GM10266 (cell line): ENCODE results near the gene DYDC2.

ENCODE experiments used
- DNase-seq: peaks from one replicate; pipeline ENCODE4 v3.0.0; 2012; ENCODE audit errors: extremely low spot score
- TF ChIP-seq, protein P1 (sequence below): IDR thresholded peaks from 2 replicates; pipeline ENCODE4 v1.5.1; 2012; ENCODE audit warnings: mild to moderate bottlenecking, low read depth; ENCODE audit not compliant: control insufficient read depth, insufficient read depth; ENCODE audit errors: missing control alignments

DYDC2 gene

DNA sequence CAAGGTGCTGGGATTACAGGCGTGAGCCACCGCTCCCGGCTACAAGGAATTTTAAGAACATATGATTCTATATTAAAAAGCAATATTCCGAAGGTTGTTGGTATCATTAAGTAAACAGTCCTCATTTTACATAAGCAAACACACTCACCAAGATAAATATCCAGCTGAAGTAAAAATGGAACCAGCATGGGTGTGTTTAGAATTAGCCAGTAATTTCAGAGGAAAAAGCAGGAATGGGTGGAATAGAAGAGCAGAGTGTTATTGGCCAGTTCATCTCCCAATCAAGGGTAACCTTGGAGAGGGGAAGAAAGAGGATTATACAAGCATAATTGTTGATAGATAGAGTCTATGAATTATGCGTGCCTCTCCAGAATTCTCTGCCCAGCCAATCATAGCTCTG lies 35.4 kb upstream of the DYDC2 start:
- TF ChIP-seq, protein P1, sequence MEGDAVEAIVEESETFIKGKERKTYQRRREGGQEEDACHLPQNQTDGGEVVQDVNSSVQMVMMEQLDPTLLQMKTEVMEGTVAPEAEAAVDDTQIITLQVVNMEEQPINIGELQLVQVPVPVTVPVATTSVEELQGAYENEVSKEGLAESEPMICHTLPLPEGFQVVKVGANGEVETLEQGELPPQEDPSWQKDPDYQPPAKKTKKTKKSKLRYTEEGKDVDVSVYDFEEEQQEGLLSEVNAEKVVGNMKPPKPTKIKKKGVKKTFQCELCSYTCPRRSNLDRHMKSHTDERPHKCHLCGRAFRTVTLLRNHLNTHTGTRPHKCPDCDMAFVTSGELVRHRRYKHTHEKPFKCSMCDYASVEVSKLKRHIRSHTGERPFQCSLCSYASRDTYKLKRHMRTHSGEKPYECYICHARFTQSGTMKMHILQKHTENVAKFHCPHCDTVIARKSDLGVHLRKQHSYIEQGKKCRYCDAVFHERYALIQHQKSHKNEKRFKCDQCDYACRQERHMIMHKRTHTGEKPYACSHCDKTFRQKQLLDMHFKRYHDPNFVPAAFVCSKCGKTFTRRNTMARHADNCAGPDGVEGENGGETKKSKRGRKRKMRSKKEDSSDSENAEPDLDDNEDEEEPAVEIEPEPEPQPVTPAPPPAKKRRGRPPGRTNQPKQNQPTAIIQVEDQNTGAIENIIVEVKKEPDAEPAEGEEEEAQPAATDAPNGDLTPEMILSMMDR, result no peak
- no peak for DNase-seq

DNA sequence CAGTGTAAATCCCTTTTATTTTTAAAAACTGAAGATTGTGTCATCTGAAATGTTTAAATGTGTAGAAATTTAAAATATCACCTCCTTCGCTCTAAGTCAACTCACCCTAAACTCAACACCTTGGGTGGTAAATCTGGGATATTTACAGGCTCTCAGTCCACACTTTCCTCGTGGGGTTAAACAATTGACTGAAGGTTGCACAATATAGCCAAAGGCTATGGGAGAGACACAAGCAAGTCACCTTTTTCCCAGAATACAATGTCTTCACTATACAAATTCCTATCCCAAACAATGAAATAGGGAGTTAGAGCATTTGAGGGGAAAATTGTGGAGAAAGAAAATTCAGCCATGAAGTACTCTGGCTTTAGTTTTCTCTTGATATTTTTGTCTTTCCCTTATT lies 34.4 kb upstream of the DYDC2 start:
- TF ChIP-seq, protein P1, result no peak
- no peak for DNase-seq

DNA sequence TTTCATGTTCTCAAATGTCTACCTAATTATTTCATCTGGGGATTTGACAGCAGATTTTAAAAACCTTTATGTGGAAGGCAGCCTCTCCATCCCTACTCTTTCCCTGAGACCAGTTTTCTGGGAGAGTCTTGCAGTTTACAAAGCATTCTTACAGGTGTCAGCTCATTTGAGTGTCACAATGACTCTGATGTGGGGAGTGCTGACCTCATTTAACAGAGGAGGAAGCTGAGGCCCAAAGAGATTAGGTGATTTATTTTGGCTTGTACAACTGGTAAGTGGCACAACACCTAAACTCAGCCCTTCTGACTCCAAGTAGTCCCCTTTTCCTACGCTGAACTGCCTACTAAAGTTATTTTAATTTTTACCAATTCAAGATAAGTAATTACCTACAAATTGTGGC lies 33.9 kb upstream of the DYDC2 start:
- no peak for DNase-seq
- TF ChIP-seq, protein P1, result no peak

DNA sequence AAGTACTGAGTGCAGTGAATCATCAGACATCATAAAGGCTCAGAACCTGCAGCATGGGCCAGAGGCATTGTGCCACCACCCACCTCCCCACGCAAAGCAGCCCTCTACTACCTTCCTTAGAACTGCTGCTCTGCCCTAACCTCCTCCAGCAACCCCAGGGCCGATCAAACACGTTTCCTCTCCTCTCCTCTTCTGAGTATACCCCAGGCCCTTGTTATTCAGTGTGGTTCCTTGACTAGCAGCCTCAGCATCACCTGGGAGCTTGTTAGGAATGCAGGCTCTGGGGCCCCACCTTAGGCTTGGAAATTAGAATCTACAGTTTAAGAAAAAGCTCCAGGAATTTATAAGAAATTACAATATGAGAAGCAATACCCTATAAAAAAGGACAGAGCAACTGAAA lies 33.3 kb upstream of the DYDC2 start:
- no peak for DNase-seq
- TF ChIP-seq, protein P1, result no peak

DNA sequence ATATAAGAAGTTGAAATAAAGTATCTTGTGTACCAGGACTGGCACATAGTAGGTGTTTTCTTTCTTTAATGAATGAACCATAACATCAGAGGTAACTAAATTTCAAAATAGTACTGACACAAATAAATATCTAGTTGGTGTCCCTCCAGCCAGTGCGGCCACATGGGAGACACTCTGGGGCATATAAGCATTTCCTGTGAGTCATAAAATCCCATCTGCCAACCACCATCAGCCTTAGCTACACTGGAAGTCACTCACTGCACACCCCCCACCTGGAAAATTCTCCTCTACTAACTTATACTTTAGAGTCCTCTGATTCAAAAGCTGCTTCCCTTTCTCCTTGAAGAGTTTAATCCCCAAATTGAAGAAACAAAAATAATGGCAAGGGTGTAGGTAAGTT lies 32.5 kb upstream of the DYDC2 start:
- DNase-seq, result no peak
- TF ChIP-seq, protein P1, result no peak

DNA sequence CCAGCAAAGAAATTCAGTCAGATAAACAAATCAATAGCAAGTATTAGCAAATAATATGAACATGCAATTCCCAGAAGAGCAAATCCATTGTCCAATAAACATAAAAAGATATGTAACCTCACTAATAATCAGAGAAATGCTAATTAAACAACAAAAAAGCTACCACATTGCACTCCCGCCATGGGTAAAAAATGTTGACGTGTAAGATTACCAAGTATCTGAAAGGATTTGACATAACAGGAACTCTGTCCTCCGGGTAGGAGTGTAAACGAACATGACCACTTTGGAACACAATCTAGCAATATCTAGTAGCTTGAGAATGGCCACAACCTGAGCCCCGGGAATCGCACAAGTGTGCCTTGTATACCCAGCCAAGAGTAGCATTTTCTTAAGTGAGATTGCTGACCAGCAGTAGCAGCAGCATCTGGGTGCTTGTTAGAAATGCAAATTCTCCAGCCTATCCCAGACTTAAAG lies 31.7 kb upstream of the DYDC2 start:
- no peak for DNase-seq
- TF ChIP-seq, protein P1, result no peak

DNA sequence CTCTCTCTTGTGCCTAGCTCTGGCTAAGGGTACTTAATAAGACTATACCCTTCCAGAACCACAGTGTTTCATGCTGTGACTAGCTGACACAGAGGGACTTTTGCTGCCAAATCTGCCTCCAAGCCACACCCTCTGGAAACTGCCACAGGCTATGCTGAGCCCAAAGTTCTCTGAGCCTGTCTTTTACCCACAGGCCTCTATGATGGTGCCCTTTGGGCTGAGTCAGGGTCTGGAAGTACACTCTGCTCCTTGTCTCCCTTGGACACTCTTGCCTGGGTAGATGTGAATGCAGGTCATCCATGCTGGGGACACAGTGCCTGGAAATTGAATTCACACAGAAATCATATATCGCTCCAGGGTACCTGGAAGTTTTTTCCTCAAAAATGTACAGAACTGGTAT lies 22.6 kb upstream of the DYDC2 start:
- TF ChIP-seq, protein P1, result no peak
- no peak for DNase-seq
